Lower leg skin (tissue), 3 donors: ENCODE results near the gene MTF1.

Experiments
- CTCF ChIP-seq, 3 donors: fragments of 450-650 bp; IDR thresholded peaks; one replicate each; pipeline ENCODE4 v1.5.1; 2016; ENCODE audit warnings: antibody characterized with exemption in 3 of 3, mild to moderate bottlenecking in 3 of 3, moderate library complexity in 2 of 3
- POLR2A ChIP-seq, 2 donors: fragments of 450-650 bp; IDR thresholded peaks; one replicate each; pipeline ENCODE4 v1.6.1; 2016 to 2017; ENCODE audit warnings: antibody characterized with exemption in 2 of 2, mild to moderate bottlenecking in 1 of 2, moderate library complexity in 1 of 2

GRCh38 chr1:37845786-37846185, 13.6 kb downstream of the MTF1 start:
- TF ChIP-seq CTCF (IDR thresholded peaks at IDR 0.05) (no peak), POLR2A (IDR thresholded peaks at IDR 0.05) (no peak)
